HG03108 (cell line): Measurements from ENCODE around the gene PHLDB2.
"Not testable (repeated sequence)": the region's sequence is repeated elsewhere in the genome, so short reads cannot be mapped to it uniquely, and the experiment has no call there.

Experiments used
- ATAC-seq: cut with Tn5 transposase; IDR thresholded peaks from one replicate; pipeline ENCODE4 v1.9.1; 2021; ENCODE audit warnings: moderate library complexity; ENCODE audit not compliant: unreplicated experiment

Gene PHLDB2

DNA sequence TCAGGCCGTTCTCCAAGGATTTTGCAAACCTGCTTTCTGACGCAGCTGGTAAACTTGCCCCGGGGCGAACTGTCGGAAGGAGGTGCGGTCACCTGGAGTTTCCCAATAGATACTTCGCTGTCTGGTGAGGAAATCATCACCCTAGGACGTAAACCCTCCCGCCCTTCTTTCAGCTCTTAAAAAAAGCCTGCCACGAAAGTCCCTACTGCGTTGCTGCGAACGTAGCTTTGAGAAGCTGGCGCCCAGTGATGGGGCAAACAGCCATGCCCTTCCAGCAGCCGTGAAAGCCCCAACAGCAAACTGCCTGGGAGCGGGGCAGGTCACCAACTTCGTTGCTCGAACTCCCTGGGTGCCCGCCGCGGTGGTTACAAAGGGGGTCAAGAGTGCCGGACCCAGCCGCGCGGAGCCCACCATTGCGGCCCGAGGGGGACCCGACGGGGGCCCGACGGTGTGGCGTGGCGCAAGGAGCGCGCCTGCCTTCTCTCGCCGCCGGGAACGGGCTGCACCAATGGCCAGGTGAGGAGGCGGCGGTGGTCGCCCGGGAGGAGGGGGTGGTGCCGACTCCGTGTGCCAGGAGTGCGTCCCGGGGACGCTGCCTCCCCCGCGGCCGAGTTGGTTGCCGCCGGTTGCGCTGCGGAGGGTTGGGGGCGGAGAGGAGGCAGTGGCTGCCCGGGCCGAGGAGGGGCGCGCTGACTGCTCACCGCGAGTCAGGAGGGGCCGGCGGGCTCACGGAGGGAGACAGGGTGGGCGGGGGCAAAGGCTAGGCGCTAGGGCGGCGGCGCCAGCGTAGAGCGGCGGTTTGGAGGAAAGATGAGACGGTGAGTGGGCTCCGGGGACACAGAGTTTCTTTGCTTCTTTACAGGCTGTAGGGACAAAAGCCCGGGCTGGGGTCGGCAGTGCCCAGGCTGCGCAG, at the start of gene PHLDB2:
Gene PHLDB2 (plus strand): TSS at position 205 of the 913 bp plus-strand sequence. CDS start 24,813 bp downstream, outside the sequence.
- ATAC-seq, result no peak

DNA sequence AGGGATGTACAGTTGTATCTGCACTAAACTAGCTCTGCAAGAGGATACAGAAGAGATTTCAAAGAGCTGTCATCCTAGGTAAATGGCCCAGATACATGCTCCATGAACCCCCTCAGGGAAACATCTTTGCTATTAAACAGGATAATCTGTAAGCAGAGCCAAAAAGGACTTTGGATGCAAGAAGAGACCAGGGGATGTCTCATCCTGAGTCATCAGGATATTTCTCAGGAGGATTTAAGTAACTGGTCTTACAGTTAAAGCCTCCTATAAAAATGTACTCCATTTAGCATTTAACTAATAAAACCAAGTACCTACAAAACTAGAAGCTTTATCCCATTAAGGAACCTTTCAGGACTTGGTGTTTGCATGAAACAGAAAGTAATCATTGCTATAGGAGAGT, 48.2 kb upstream of the PHLDB2 start:
- ATAC-seq, result no peak

DNA sequence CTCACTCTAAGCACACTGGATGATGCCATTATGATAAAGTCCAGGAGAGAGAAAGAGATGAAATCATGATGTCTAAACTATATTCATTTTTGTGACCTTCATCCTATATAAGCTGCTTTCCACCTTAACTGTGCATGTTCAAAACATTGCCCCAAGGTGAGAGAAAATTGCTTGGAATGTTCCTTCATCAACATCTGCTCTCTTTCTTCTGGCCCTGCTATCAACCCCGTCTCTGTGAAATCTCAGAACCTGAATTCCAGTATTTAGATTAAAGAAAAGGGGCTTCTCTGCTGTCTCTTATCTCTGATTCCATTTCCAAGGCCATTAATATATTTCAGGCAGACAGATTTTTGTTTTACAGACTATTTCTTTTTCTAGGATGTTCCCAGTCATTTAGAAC, 47.3 kb upstream of the PHLDB2 start:
- ATAC-seq, result no peak

DNA sequence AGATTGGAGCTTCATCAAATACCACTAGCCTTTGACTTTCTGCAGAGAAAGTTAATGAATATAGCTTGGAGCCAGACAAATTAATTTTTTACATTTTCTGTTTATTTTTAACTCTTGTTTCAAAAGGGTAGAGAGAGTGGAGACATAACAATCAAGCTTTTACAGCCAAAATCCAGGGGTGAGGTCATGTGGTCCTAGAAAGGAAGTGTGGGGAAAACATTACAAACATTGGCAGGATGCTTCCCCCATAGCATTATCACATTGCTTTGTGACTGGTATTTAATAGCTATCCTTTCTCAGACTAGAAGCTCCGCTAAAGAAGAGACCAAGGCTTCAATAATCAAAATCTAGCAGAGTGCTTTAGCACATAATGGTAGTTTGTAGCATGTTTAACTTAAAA, 46.4 kb upstream of the PHLDB2 start:
- no peak for ATAC-seq

DNA sequence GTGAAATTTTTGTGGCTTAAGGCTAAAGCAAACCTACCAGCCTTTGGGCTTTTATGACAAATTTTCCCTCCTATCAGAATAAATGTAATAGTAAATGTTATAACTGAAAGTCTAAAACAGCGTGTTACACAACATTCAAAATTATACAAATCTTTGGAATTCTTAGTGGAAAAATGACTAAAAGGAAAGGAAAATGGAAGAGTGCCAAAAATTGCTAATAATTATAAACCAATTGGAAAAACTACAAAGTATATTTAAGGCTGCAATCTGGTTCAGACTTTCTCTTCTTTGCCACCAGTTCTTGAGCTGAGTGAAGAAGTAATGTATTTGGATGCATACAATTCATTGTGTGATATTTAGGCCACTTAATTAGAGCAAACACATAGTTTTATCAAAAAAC, 45.6 kb upstream of the PHLDB2 start:
- no peak for ATAC-seq

DNA sequence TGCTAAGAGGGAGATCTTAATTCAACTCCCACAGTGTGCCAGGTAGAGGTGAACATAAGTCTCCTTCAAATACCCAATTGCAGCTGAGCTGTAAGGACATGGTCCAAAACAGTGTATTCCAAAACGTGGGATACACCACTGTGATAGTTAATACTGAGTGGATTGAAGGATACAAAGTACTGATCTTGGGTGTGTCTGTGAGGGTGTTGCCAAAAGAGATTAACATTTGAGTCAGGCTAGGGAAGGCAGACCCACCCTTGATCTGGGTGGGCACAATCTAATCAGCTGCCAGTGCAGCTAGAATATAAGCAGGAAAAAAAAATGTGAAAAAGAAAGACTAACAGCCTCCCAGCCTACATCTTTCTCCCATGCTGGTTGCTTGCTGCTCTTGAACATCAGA, 45.1 kb upstream of the PHLDB2 start:
- no peak for ATAC-seq

DNA sequence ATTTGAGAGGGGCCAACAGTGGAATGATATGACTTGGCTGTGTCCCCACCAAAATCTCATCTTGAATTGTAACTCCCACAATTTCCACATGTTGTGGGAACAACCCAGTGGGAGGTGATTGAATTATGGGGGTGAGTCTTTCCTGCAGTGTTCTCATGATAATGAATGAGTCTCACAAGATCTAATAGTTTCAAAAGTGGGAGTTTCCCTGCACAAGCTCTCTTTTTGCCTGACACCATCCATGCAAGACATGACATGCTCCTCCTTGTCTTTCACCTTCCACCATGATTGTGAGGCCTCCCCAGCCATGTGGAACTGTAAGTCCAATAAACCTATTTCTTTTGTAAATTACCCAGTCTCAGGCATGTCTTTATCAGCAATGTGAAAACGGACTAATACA, 42.3 kb upstream of the PHLDB2 start:
- ATAC-seq, result not testable (repeated sequence)

DNA sequence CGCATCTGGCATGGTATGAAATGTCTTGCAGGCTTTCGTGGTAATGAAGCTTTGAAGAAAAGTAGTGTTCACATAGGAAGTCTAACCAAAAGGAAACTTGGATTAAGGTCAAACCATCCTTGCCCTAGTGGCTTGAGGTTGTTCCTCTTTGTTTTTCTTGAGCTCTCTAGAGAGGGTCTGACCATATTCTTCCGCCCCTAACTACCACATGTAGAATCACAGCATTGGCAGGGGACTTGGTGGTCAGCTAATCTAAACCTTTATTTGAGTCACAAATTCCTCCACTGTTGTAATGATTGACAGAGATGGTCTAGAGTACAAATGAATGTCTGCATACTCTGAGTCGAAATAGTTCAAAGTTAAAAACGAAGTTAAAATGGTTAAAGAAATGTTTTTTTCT, 39.1 kb upstream of the PHLDB2 start:
- no peak for ATAC-seq

DNA sequence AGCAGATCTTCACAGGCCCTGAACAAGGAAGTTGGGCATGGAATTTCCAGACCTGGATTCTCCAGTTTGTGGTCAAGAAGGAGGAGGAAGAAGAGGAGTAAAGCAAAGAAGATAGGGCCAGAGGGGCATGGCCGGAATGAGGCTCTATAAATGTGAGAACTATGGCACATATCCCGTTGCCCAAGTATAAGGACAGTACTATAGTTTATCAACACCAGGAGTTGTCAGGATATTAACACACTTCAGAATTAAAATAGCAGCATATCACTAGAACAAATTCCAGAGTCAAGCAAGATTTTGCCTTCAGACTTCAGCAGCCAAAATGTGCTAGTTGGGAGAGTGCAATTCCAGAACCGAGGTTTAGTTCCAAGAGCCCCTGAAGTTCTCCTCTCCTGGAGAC, 38.4 kb upstream of the PHLDB2 start:
- ATAC-seq, result no peak

DNA sequence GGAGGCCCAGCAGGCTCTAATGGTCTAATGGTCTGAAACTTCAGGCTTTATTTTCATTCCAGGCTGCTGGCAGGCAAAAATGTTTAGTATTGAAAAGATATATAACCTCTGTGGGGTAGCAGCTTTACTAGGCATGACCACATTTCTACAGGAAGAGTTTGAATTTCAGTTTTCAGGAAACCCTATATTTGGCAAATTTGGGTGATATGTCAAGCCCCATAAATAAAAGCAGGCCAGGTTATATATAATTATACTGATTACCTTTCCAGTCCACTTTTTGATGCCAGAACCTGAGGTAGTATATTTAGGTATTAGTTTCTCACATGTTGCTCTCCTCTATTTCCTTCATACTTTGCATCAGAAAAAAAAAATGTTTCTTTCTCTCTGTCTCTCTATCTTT, 37.2 kb upstream of the PHLDB2 start:
- no peak for ATAC-seq

DNA sequence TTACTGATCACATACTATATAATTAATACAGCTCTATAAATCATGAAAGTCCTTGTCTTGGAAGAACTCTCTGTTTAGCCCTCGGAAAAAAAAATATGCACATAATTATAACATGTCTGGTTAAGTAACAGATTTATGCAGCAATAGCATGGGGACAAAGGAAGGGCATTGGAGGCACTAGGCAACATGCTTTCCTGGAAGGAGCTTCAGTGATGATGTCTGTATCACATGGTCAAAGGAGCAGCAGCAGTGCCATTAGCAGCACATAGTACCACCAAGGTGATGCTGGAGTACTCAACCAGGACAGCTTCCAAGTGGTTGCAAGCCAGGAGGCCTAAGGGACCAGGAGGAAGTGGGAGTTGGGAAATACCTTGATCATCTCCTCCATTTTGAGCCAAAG, 36.3 kb upstream of the PHLDB2 start:
- ATAC-seq, result no peak

DNA sequence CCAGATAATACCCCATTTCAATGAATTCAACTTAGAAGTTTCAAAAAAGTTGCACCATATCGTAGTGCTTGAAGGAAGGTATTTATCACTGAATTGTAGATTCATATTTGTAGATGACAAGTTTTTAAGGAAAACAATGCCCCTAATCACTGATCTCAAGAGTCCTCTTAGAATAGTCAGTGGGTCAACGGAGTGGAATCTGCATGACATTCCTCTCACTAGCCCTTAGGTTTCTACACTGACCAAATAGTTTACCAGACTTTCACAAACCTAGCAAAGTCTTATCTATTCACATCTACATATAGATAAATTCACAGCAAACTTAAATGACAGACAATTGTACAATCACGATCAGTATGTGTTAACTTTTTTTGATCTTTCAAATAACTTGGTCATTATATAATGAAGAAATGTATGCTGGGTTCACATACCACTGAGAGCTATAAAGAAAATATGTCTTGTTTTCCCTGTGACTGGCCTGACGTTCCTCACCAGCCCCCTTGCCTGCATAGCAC, 35.7 kb upstream of the PHLDB2 start:
- ATAC-seq, result no peak

DNA sequence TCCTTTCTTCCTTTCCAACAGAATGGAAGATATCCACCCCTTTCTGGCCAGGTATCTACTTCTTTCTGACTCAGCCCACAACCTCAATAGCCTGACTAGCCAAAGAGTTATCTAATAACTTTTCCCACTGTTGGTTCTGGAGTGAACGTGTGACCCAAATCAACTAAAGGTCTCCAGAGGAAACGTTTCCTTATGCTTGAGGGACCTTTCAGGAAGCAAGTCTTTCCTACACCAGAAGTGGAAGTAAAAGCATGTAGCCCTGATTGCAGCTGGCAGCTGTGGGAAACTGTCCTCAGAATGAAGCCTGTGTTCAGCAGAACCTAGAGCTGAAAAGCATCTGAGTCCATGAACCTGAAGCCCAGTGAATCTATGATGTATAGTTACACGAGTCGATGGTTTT, 34.7 kb upstream of the PHLDB2 start:
- no peak for ATAC-seq

DNA sequence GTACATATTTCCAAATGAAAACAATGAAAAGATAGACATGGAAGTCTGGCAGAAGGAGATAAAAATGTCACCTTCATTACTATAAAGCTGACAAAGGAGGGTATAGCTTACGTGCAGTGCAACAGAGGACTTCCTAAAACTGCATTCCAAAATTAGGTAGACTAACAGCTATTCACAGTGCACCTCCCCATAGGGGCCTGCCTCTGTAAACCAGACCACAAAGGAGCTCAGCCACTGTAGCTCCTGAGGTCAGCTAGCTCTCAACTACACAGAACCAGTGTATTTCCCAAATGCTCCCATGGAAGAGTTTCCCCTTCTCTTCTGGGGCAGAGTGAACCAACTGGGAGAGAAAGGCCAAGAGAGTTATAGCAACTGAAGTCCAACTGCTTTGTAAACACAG, 31.2 kb upstream of the PHLDB2 start:
- no peak for ATAC-seq

DNA sequence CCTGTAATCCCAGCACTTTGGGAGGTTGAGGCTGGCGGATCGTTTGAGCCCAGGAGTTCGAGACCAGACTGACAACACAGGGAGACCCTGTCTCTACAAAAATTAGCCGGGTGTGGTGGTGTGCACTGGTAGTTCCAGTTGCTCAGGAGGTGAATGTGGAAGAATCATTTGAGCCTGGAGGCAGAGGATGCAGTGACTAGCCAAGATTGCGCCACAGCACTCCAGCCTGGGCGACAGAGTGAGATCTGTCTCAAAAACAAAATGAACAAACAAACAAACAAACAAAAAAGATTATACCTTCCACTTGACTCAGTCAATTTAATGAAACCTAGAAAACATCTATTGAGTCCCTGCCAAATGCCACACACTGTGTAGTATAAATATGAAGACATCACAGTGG, 30.5 kb upstream of the PHLDB2 start:
- no peak for ATAC-seq

DNA sequence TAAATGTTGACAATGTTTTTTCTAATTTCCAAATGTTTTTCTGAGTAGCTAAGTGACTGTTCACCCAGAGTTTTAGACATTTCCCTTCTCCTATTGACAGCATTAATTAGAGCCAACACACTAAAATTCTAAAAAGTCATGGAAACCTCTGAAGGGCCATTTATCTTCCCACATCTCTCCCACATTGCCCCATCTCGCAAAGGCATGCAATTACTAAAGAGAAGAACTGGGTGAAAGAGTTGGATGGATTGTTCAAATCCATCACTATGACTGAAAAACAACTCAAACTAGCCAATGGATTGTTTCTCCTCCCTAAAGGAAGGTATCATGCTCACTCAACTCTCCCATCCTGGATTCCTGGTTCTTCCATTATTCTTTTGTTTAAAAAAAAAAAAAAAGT, 30.0 kb upstream of the PHLDB2 start:
- no peak for ATAC-seq

DNA sequence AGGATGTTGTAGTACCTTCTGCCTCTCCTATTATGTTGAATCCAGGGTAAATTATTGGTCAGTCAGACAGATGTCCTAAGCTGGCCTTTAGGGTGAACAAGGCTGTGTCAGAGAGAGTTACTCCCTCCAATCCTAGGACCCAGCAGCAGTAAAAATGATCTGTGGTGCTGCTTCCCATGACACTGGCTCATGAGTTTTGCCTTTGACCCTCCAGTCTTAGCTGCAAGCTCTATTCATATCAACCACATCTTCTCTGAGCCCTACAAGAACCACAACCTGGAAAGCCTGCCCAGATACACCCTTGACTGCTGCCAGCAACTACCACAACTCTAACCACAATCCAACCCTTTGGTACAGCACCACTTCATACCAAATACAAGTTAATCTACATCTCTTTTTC, 27.2 kb upstream of the PHLDB2 start:
- no peak for ATAC-seq

DNA sequence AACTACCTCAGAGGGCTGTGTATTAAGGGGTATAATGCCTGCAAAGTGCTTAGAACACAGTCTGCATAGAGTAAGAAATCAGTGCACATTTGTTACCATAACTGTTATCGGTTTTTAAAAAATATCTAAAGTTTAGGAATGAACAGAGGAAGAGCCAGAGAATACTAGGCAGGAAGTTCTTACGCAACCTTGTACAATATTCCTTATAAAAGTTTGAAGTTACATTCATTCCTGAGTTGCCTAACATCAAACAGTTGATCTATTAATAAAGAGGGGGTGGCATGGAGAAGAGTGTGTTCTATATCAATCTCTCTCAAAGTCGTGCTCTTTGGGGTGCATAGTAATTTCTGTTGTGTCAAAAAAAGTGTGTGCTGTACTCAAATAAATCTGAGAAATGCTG, 22.0 kb upstream of the PHLDB2 start:
- no peak for ATAC-seq

DNA sequence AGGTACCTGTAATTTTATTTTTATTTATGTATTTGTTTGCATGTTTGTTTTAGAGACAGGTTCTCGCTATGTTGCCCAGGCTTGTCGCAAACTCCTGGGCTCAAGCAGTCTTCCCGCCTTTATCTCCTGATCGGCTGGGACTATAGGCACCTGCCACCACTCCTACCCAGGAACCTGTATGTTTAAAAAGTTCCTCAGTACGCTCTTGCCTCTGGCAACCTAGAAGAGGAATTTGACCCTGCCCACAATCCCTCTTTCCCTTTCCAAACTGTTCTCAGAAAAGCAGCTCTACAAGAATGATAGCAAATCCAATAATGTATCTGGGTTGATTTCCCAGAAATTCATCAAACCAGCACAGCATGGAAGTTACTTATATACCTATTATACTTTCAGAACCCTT, 20.9 kb upstream of the PHLDB2 start:
- no peak for ATAC-seq

DNA sequence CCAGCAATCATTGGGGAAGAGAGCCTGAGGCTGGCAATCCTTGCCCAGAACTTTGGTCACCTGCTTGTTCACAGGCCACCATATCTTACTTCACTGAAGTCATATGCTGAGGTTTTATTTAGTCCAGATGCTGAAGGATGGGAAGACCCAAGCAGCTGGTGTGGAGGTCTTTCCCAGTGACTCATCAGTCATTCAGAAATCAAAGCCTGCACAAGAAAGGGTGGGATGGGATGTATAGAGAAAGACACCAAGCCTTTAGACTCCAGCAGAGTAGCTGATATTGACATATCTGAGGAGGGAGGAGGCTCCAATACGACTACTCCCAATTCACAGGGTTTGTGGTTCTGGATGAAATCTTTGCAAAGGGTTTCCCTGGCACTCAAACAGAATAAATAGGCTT, 13.0 kb upstream of the PHLDB2 start:
- no peak for ATAC-seq

DNA sequence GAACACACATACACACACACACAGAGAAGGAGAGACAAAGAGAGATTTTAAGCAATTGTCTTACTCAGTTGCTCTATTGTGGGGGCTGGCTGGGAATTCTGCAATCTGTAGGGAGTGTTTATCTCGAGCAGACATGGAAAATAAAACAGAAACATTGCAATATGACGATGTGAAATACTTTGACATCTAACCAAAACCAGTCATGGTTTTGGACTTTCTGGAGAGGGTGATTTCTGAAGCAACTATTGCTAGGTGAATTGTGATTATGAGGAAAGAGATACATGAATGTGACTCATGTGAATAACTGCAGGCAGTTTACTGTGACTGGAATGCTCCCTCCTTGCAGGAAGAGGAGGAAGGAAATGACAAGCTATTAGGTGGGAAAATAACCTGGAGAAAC, 12.3 kb upstream of the PHLDB2 start:
- ATAC-seq, result no peak

DNA sequence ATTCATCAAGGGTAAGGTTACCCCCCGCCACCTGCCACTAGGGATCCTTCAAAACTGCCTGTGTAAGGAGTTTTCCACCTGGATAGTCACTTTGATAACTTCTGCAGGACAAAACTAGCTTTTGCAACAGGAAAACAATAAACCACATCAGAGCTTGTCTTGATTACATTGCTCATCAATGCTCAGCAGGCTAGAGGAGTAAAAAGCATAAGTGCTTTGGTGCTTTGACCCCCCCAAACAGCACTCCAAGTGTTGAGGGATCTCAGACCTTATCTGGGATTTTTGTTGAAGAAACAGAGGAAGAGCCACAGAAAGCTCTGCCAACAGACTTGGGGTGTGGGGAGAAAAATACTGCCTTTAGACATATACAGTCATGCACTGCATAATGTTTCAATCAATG, 10.8 kb upstream of the PHLDB2 start:
- ATAC-seq, result no peak

DNA sequence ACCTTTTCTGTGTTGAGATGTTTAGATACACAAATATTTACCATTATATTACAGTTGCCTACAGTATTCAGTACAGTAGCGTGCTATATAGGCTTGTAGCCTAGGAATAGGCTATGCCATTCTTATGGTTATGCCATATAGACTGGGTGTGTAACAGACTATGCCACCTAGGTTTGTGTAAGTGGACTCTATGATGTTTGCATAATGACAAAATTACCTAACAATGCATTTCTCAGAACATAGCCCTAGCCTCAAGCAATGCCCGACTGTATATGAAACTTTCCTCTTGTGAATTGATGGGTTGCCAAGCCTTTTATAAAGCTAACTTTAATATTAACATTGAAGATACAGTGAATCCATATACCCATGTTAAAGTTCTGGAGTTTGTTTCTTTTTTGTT, 10.3 kb upstream of the PHLDB2 start:
- no peak for ATAC-seq
